Left lung (tissue), 10 donors: ENCODE measurements around the gene ATG5. TPM values are rescaled to one million over a fixed set of nuclear protein-coding genes. Genes with fewer than 3 reads are reported as not detected.

Experiments used
- ATAC-seq: fragments of 200-7000 bp; cut with Tn5 transposase; one replicate; pipeline ENCODE4 v1.9.1; 2020; ENCODE audit warnings: moderate library complexity
- DNase-seq, 4 donors: peaks; one replicate each; pipeline ENCODE4 v3.0.0-alpha.2; 2013 to 2020
- H3K27ac ChIP-seq, 2 donors: fragments of 200-600 bp; sonication (generic) in 1 of 2; one replicate each; pipeline versions ENCODE4 v1.5.0 to v1.8.0; 2020 to 2021
- H3K27me3 ChIP-seq, 2 donors: fragments of 200-600 bp; sonication (generic) in 1 of 2; one replicate each; pipeline versions ENCODE4 v1.5.0 to v1.8.0; 2020 to 2021
- H3K36me3 ChIP-seq, 2 donors: fragments of 200-600 bp; sonication (generic) in 1 of 2; one replicate each; pipeline versions ENCODE4 v1.5.0 to v1.8.0; 2020 to 2021
- H3K4me1 ChIP-seq, 2 donors: fragments of 200-600 bp; one replicate each; pipeline ENCODE4 v1.8.0; 2021
- H3K4me3 ChIP-seq, 2 donors: fragments of 200-600 bp; sonication (generic) in 1 of 2; one replicate each; pipeline versions ENCODE4 v1.5.0 to v1.8.0; 2020 to 2021; ENCODE audit warnings: mild to moderate bottlenecking in 1 of 2
- H3K9me3 ChIP-seq, 2 donors: fragments of 200-600 bp; sonication (generic) in 1 of 2; one replicate each; pipeline versions ENCODE4 v1.5.0 to v1.8.0; 2020 to 2021
- intact Hi-C, 2 donors: fragments of 100-400 bp; cut with DNase I; formaldehyde crosslinking; loops; one replicate each; pipeline versions ENCODE4 v1.11.2 to v1.14.2; 2022
- polyA plus RNA-seq, 6 donors: library from polyadenylated mRNA; unstranded; fragments of 120-200 nt; gene quantifications; one replicate each; pipeline ENCODE4 v1.2.1, GENCODE V29; 2013; ENCODE audit not compliant: insufficient read length in 6 of 6
- total RNA-seq, 2 donors: library from RNA; stranded (reverse); fragmentation: NEBNext Ultra II Directional; extraction: Animal tissue kit (Norgen Biotek cat#: 25700); gene quantifications; one replicate each; pipeline ENCODE4 v1.2.1, GENCODE V29; 2021
- TF ChIP-seq, protein P1 (sequence below), 2 donors: fragments of 200-600 bp; sonication (generic) in 1 of 2; IDR thresholded peaks; one replicate each; pipeline versions ENCODE4 v1.5.0 to v1.8.0; 2021; ENCODE audit warnings: antibody characterized with exemption in 2 of 2
- donor health status: DM: no; HTN: yes; CAD: no.
- donor health status: DM: no; HTN: no; CAD: no.

ATG5 gene
- total and polyA plus RNA-seq, 8 donors = 30.9 to 42.1 (median 37.4) TPM

DNA sequence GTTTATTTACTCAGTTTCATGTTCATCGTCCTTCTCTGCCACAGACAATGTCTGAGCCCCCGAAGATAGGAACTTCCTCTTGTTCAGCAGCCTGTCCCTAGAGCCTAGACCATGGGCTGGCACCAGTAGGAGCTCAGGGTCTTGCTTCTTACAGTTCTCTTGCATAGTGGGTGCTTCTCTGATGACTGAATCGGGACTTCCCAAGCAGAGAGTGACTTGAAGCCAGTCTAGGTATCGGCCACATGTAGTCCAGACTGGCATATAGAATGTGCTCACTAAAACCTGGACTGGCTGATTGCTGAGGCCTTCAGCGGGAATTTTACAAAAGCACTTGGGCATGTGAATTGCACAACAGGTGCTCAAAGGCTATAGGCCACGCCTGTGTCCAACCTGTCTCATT, 187.4 kb downstream of the ATG5 start:
- Histone ChIP-seq H3K9me3 (no peaks in the 10 kb centered on the region), H3K27ac (no peak overlapping the region), H3K36me3 (no peaks in the 10 kb centered on the region), H3K4me1 (no peaks in the 10 kb centered on the region), H3K27me3 (no peaks in the 10 kb centered on the region), H3K4me3 (no peak overlapping the region)
- TF ChIP-seq, protein P1, sequence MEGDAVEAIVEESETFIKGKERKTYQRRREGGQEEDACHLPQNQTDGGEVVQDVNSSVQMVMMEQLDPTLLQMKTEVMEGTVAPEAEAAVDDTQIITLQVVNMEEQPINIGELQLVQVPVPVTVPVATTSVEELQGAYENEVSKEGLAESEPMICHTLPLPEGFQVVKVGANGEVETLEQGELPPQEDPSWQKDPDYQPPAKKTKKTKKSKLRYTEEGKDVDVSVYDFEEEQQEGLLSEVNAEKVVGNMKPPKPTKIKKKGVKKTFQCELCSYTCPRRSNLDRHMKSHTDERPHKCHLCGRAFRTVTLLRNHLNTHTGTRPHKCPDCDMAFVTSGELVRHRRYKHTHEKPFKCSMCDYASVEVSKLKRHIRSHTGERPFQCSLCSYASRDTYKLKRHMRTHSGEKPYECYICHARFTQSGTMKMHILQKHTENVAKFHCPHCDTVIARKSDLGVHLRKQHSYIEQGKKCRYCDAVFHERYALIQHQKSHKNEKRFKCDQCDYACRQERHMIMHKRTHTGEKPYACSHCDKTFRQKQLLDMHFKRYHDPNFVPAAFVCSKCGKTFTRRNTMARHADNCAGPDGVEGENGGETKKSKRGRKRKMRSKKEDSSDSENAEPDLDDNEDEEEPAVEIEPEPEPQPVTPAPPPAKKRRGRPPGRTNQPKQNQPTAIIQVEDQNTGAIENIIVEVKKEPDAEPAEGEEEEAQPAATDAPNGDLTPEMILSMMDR (IDR thresholded peaks at IDR 0.05) = no peak
- intact Hi-C loops = no loop called here
- DNase-seq (no peak), ATAC-seq (no peak)

DNA sequence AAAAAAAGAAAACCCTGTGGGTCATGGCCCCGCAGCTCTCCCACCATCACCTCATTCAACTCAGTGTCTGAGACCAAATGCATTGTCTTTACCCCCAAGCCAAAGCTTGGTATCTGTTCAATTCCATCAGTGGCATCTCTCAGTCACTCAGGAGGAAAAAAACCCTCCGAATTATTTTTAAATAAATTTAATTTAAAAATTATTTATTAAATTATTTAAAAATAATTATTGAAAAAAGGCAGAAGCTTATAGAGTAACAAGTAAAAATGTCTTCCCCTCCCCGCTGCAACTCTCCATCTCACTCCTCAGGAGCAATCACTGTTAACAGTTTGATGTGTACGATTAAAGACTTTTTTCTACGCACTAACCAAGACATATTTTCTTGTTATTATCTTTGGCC, 188.7 kb downstream of the ATG5 start:
- ATAC-seq (no peak), DNase-seq (no peak)
- no peaks in the 10 kb centered on the region for H3K9me3 ChIP-seq
- H3K27ac ChIP-seq = no peak overlapping the region
- TF ChIP-seq, protein P1 (IDR thresholded peaks at IDR 0.05) = no peak
- no peaks in the 10 kb centered on the region for H3K27me3 ChIP-seq
- no peaks in the 10 kb centered on the region for H3K36me3 ChIP-seq
- intact Hi-C loops = no loop called here
- H3K4me1 ChIP-seq = no peaks in the 10 kb centered on the region
- H3K4me3 ChIP-seq = no peak overlapping the region

DNA sequence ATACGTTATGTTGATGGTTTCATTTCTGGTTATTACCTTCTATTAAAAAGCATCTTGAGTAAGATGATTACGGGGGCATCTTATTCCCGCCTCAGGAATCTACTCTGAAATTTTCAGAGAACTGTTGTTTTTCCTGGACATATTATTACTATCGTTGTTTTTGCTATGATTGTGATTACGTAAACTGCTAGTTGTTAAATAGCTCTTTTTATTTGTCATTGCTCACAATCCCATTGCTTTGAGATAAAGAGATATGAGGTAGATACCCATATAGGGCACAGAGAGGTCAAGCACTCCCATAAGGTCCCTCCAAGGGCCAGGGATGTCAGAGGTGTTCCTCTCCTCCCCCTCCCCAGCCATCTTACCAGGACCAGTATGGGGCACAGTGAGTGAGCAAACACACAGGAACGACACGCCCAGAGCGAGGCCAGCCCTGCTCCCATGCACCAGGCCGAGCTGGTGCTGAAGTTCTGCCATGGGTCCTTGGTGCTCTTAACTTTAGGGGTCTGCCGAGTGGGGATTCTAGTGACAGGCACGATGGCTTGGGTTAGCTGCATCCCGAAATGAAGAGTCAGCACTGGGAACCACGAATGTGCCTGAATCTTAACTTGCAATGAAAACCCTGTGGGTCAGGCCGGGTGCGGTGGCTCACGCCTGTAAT, 189.5 kb downstream of the ATG5 start:
- no peaks in the 10 kb centered on the region for H3K27me3 ChIP-seq
- H3K27ac ChIP-seq = no peak overlapping the region
- H3K9me3 ChIP-seq = no peaks in the 10 kb centered on the region
- ATAC-seq (no peak), DNase-seq (no peak)
- no peaks in the 10 kb centered on the region for H3K4me1 ChIP-seq
- intact Hi-C loops = no loop called here
- H3K36me3 ChIP-seq = no peaks in the 10 kb centered on the region
- TF ChIP-seq, protein P1 (IDR thresholded peaks at IDR 0.05) = no peak
- H3K4me3 ChIP-seq = no peak overlapping the region

DNA sequence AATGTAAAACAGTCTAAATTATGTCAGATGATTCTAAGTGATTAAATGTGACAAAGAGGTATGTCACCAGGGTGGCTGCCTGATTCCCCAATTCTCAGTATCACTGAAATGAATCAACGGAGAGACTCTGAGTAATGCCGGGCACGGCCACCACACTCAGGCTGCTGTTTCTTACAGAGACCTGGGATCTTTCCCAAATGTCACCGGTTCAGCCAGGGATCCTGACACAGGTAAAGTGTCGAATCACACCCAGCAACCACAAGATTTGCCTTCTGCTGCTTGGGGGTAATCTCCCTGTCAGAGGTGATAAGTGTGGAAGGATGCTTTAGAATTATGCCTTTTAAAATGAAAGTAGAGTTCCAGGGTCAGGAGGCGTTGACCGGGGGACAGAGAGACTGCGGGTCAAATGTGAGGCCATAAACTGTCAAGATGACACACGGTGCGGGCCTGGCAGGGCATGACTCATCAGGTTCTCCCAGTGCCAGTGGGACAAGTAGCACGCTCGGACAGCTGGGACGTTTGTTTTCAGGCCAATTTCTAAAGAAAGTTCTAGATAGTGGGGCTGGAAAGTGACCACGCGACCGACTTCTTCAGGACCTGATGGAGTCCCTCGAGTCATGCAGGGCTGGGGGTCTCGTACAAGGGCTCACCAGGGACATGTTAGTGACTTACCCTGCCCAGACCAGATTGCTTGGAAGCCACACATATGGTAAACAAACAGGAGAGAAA, 190.5 kb downstream of the ATG5 start:
- no peak overlapping the region for H3K27ac ChIP-seq
- no peaks in the 10 kb centered on the region for H3K4me1 ChIP-seq
- no peaks in the 10 kb centered on the region for H3K9me3 ChIP-seq
- DNase-seq (no peak), ATAC-seq (no peak)
- intact Hi-C loops = no loop called here
- H3K27me3 ChIP-seq = no peaks in the 10 kb centered on the region
- TF ChIP-seq, protein P1 (IDR thresholded peaks at IDR 0.05) = no peak
- no peaks in the 10 kb centered on the region for H3K36me3 ChIP-seq
- H3K4me3 ChIP-seq = no peak overlapping the region

Other genes with a start within 250 kb of the ATG5 start
- 10 to 100 TPM in 1 of 2 donors, 1 to 10 TPM in 1; 7.9 to 11.1 TPM for gene PRDM1, start 239.4 kb downstream of the ATG5 start, total RNA-seq
- gene PRDM1, start 239.4 kb downstream of the ATG5 start, polyA plus RNA-seq = 1 to 10 TPM; 5.5 to 9.9 (median 7.7) TPM
- gene CRYBG1, start 35.0 kb upstream of the ATG5 start, total RNA-seq = 10 to 100 TPM; 23.7 to 37.1 TPM
- gene CRYBG1, start 35.0 kb upstream of the ATG5 start, polyA plus RNA-seq = 10 to 100 TPM in 5 of 6 donors, 1 to 10 TPM in 1; 9.9 to 16.1 (median 12.2) TPM